GM18511 (cell line): ENCODE measurements around the gene HBE1.
"Not testable (repeated sequence)": the region's sequence is repeated elsewhere in the genome, so short reads cannot be mapped to it uniquely, and the experiment has no call there.

Experiments used
- ATAC-seq: cut with Tn5 transposase; IDR thresholded peaks from one replicate; pipeline ENCODE4 v1.9.1; 2021; ENCODE audit warnings: mild to moderate bottlenecking, moderate library complexity; ENCODE audit not compliant: unreplicated experiment

Gene HBE1

DNA sequence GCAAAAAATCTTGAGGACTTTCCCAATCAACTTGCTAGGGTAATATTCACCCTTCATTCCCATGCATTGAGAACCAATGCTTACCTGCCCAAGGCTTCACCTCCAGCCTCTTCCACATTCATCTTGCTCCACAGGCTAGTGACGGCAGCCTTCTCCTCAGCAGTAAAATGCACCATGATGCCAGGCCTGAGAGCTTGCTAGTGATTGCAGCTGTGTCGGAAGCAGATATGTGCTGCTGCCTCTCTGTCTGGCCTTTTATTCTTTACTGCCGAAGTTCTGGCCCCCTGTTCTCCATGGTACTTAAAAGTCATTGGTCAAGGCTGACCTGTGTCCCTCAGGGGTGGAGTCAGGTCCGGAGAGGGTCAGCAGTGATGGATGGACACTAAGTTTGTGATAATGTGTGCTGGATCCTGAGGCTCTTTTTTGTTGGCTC lies at the start of gene HBE1:
Gene HBE1 (minus strand): TSS at position 231 of the 433 bp plus-strand sequence. CDS start 55 bp downstream, at position 176.
- ATAC-seq = no peak

DNA sequence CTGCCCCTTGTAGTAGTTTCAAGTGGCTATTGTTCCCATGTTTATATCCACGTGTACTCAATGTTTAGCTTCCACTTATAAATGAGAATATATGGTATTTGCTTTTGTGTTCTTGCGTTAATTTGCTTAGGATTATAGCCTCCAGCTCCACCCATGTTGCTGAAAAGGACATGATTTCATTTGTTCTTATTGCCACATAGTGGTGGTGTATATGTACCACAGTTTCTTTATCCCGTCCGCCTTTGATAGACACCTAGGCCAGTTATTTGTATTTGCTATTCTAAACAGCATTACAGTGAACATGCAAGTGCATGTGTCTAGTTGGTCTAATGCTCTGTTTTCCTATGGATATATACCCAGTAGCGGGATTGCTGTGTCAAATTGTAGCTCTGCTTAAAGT lies 47.5 kb upstream of the HBE1 start:
- ATAC-seq = no peak

DNA sequence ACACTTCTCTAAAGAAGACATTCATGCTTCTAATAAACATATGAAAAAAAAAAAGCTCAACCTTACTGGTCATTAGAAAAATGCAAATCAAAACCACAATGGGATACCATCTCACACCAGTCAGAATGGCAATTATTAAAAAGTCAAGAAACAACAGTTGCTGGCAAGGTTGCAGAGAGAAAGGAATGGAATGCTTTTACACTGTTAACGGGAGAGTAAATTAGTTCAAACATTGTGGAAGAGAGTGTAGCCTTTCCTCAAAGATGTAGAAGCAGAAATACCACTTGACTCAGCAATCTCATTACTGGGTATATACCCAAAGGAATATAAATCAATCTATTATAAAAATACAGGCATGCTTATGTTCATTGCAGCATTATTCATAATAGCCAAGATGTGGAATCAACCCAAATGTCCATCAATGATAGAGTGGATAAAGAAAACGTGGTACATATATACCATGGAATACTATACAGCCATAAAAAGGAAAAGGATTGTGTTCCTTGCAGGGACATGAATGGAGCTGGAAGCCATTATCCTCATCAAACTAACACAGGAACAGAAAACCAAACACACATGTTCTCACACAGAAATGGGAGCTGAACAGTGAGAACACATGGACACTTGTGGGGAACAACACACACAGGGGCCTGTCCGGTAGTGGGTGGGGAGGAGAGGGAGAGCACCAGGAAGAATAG lies 43.7 kb upstream of the HBE1 start:
- ATAC-seq = not testable (repeated sequence)

DNA sequence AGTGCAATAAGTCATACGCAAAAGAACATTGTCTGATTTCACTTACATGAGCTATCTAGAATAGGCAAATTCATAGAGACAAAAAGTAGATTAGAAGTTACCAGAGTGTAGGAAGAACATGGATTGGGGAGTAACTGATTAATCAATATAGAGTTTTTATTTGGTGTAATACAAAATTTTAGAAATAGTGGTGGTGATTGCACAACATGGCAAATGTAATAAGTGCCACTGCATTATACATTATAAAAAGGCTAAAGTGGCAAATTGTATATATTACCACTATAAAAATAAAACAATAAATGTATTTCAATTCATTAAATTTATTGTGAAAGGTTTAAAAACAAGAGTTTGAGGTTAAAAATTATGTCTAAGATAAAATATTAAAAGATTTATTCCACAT lies 40.7 kb upstream of the HBE1 start:
- ATAC-seq = no peak

DNA sequence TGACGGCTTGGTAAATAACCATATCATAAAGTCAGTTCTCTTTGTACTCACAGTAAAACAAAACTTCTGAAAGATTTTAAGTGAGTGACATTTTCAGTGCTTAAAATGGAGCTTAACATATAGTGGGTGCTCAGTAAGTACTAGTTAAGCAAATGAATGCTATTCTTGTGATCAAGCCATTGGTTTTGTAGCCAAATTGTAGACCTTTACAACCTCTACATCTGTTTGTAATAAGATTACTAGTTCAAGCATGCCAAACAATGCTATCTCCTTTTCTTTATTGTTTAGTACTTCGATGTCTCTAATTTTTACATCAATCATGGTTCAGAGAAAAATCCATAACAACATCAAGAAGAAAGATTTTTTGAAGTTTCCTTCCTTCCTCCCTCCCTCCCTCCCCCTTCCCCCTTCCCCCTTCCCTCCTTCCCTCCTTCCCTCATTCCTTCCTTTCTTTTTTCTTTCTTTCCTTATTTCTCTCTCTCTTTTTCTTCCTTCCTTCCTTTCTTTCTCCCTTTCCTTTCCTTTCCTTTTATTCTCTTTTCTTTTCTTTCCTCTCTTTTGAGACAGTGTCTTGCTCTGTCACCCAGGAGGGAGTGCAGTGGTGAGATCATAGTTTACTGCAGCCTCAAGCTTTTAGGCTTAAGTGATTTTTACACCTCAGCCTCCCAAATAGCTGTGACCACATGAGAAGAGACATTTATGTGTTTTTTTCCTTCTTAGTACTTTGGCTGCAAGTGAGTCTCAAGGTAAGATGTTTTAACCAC lies 37.7 kb upstream of the HBE1 start:
- no peak for ATAC-seq

DNA sequence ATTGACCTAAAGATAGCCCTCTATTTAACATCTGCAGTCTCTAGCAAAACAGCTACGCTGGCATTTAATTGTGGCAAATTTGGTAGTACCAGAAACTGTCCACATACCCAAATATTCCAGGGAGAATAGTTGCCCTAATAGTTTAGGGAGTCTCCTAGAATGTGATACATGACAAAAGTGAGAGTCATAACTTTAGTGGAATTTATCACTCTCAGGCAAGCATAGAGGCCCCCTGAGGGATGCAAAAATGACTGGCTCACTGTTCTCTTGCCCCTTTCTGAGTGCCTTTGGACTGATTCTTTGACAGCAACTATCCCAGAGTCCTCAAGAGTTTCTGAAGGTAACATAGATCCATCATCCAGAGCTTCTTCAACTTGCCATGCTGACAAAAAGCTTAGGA lies 34.3 kb upstream of the HBE1 start:
- no peak for ATAC-seq

DNA sequence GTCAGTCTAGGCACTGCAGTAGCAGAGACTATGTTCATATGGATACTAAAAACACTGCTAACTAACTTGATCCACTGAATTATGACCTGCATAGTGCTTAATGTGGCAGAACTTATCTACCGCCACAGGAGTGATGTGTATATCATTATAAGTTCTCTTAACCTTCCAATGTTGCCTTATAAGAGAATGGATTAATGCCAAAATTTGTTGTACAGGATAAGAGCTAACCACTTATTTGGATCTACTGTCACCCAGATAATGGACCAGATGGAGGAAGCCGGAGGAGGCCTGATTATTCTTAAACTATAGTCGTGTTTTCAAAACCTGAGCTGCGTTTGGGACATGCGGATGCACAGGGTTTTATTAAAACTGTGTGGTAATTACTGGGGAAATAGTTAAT lies 33.9 kb upstream of the HBE1 start:
- ATAC-seq = no peak

DNA sequence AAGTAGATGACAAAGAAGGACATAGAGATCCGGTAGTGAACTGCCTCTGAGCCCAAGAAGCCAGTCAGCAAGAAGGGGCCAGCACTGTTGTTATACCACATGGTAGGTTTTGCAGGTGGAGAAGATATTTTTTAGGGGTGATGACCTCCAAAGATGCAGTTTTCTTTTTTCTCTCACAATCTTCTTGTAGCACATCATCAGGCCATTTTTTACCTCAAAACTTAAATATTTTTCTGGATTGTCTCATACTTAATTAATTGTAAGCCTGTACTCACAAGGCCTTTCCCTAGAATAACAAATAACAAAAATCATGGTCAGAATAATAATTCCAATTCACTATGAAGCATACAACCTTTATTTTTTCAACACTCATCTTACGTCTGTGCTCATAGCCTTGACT lies 32.1 kb upstream of the HBE1 start, which contains the start of gene OR51B4:
Gene OR51B4 (minus strand): TSS at position 101 of the 400 bp plus-strand sequence. CDS start 0 bp downstream, at position 101.
- ATAC-seq = no peak

DNA sequence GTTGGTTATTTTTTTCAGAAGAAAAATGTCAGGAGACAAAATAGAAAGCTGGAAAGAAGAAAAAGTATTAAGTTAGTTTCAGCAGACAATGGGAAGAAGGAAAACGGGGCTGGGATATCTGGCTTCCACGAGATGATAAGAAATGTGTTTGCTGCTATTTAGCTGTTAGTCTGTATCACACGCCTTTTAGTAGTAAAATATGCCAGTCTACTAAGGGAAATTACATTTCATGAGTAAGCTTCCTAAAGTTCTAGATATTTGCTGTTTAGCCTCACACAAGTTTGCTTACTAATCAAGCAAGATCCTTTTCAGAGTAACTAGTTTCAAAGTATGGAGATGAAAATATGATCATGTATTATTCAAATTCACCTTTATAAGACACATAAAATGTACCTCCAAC lies 30.5 kb upstream of the HBE1 start:
- no peak for ATAC-seq

DNA sequence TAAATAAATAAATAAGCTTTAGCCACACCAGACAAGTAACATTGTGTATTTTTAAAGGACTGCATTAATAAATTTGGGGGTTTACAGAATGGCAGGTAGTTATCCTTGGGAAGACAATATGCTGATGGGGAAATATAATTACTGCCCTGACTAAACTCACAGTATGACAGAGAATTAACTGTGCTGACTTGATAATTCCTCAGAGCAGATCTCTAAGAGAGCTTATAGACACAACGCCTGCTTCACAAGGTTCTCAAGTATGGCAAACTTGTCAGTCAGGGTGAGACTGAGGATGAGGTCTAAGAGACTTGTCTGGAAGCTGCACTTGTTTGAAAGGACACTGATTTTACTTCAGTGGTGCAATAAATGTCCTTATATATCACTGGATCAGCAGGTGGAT lies 28.7 kb upstream of the HBE1 start:
- ATAC-seq = no peak

DNA sequence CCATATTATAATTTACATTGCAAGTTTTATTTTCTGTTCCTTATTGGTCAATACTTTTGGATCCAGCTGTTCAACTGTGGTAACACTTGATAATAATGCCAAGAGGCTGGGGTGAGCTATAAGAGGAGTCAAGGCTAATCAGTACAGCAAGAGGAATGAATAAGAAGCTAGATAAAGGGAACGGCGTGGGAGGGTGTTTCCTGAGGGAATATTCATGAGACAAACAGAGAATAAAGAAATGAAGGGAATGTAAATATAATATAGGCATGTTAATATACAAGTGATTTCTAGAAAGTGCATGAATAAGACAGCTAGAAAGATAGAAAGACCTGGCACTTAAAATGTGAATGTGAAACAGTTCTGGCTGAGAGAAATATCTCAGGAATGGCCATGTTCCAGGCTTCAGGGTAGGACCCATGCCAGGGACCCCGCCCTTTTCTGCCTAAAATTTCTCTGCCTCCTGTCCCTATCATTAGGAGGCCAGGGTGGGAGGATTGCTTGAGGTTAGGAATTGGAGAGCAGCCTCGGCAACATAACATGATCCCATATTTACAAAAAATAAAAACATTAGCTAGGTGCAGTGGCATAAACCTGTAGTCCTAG lies 28.1 kb upstream of the HBE1 start:
- no peak for ATAC-seq

DNA sequence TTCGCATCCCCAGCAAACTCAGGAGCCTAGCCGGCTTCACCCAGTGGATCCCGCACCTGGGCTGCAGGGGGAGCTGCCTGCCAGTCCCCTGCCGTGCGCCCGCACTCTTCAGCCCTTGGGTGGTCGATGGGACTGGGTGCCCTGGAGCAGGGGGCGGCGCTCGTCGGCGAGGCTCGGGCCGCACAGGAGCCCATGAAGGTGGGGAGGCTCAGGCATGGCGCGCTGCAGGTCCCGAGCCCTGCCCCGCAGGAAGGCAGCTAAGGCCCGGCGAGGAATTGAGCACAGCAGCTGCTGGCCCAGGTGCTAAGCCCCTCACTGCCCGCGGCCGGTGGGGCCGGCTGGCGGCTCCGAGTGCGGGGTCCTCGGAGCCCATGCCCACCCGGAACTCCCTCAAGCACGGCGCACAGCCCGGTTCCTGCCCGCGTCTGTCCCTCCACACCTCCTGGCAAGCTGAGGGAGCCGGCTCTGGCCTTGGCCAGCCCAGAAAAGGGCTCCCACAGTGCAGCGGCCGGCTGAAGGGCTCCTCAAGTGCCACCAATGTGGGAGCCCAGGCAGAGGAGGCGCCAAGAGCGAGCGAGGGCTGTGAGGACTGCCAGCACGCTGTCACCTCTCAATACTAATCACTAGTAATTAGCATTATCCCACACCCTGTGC lies 24.7 kb upstream of the HBE1 start:
- not testable (repeated sequence) for ATAC-seq

DNA sequence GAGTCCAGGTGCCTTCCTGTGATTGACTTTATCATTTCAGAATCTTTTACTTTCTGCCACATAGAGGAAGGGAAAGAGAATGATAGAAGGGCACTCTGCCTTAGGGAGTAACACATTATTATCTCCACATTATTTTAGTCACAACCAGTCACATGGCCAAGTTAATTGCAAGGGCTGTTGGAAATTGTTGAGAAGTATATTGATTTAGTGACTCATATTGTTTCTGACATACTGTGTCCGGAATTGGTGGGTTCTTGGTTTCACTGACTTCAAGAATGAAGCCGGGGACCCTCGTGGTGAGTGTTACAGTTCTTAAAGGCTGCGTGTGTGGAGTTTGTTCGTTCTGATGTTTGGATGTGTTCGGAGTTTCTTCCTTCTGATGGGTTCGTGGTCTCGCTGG lies 23.3 kb upstream of the HBE1 start:
- no peak for ATAC-seq

DNA sequence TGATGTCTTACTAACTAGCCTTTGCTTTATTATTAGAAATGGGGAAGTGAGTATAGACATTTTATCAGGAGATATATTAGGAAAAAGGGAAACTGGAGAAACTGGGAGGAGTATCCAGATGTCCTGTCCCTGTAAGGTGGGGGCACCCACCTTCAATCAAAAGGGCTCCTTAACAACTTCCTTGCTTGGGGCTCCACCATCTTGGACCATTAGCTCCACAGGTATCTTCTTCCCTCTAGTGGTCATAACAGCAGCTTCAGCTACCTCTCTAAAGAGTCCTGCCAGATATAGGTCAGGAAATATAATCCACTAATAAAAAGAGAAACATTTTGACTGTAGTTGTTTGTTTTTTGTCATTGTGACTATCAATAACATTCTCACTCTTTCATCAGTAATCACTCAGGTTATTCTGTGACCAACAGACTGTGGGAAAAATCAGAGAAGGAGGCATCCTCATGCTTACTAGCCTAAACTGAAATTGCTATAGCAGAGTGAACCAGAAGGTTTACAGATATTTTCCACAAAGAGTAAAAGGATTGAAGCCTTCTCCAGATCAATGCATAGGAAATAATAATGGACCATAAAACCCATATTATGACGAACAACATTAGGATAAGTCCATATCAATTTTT lies 21.6 kb upstream of the HBE1 start:
- ATAC-seq = peak; percentile 94

DNA sequence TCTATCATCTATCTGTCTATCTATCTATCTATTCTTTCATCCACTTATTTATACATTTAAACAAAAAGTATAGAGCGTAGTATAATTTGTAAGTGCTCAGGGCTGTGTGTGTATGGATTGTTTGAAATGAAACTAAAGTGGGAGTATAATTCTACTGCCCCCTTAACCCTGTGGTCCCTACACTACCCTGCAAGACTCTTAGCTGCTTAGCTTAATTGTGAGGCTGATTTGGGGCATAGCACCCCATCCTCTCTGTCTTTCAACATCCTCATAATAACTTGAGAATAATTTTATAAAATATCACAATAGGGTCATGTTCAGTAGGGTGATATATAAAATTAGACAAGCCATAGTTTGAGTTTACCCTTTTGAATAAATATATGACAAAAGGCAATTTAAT lies 20.4 kb upstream of the HBE1 start:
- no peak for ATAC-seq

DNA sequence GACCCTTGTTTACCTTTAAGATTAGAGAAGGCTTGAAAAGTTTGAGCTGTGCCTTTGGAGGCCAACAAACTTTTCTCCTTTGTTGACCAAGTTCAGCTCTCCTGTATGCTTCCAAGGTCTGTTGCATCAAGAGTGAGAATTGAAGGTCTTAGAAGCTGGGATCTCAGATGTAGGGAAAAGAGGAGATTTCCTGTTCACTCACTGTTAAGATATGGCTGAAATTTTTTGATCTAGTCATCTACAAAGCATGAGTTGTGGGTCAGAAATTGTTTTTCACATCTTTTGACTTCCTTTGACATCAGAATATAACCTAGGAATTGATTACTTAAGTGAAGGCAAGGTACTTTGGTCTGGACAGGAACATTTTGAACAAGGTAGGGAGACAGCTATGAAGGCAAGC lies 20.0 kb upstream of the HBE1 start:
- no peak for ATAC-seq

DNA sequence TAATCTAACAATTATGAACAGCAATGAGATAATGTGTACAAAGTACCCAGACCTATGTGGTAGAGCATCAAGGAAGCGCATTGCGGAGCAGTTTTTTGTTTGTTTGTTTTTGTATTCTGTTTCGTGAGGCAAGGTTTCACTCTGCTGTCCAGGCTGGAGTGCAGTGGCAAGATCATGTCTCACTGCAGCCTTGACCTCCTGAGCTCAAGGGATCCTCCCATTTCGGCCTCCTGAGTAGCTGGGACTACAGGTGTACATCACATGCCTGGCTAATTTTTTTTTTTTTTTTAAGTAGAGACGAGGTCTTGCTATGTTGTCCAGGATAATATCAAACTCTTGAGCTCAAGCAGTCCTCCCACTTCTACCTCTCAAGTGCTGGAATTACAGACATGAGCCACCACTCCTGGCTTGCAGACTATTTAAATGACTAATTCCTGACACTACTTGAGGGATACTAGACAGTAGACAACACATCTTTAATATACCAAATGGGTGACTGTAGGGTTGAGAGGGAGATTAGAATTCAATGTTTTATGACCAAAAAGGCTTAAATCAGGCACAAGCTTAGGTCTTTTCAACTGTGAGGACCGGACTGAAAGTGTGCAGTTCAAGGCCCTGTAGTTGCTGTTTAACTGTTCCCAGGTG lies 19.3 kb upstream of the HBE1 start:
- ATAC-seq = no peak

DNA sequence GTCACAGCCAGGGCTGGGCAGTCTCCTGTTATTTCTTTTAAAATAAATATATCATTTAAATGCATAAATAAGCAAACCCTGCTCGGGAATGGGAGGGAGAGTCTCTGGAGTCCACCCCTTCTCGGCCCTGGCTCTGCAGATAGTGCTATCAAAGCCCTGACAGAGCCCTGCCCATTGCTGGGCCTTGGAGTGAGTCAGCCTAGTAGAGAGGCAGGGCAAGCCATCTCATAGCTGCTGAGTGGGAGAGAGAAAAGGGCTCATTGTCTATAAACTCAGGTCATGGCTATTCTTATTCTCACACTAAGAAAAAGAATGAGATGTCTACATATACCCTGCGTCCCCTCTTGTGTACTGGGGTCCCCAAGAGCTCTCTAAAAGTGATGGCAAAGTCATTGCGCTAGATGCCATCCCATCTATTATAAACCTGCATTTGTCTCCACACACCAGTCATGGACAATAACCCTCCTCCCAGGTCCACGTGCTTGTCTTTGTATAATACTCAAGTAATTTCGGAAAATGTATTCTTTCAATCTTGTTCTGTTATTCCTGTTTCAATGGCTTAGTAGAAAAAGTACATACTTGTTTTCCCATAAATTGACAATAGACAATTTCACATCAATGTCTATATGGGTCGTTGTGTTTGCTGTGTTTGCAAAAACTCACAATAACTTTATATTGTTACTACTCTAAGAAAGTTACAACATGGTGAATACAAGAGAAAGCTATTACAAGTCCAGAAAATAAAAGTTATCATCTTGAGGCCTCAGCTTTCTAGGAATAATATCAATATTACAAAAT lies 18.6 kb upstream of the HBE1 start:
- ATAC-seq = no peak

DNA sequence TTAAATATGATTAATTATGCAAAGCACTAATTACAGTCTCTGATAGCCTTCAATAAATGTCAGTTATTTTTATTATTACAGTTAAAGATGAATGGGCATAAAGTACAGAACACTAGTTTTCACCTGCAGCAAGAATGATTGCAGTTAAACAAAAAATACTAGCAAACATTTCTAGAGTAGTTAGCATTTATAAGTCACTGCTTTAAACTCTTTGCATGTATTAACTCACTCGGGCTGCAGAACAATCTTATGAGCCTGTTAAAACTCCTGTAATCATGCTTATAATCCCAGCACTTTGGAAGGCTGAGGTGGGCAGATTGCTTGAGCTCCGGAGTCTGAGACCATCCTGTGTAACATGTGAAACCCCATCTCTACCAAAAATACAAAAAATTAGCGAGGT lies 17.2 kb upstream of the HBE1 start:
- ATAC-seq = no peak

DNA sequence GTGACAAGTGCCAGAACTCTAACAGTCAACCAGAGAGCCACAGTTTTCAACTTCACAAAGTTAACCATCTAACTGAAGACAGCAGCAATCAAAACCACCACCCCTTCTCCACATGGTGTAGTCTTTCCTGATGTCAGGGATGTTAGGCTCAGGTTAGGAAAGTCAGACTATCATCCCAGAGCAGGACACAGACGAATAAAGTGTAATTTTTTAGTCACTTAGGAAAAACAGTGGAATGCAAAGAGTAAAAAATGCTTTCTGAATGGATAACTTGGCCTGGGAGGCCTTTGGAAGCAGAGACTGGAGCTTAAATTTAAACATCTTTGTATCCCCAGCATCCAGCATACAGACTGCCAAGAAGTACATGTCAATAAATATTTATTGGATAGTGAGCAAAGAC lies 16.6 kb upstream of the HBE1 start:
- ATAC-seq = no peak
